Left kidney (tissue), 2 donors: Measurements from ENCODE around the gene NR1I3. TPM values are rescaled to one million over a fixed set of nuclear protein-coding genes. Genes with fewer than 3 reads are reported as not detected.

ENCODE experiments used
- DNase-seq: peaks from one replicate; pipeline ENCODE4 v3.0.0-alpha.2; 2013
- polyA plus RNA-seq: library from polyadenylated mRNA; unstranded; fragments of 120-200 nt; gene quantifications from one replicate; pipeline ENCODE4 v1.2.1, GENCODE V29; 2013; ENCODE audit not compliant: insufficient read length

NR1I3 gene
- polyA plus RNA-seq, 1 donor, result 3.6 TPM

GRCh38 chr1:161218301-161219077 lies 19.5 kb downstream of the NR1I3 start:
- DNase-seq, result no peak

GRCh38 chr1:161217831-161218230 lies 20.2 kb downstream of the NR1I3 start:
- DNase-seq, result no peak

GRCh38 chr1:161216945-161217712 lies 20.9 kb downstream of the NR1I3 start:
- no peak for DNase-seq

DNA sequence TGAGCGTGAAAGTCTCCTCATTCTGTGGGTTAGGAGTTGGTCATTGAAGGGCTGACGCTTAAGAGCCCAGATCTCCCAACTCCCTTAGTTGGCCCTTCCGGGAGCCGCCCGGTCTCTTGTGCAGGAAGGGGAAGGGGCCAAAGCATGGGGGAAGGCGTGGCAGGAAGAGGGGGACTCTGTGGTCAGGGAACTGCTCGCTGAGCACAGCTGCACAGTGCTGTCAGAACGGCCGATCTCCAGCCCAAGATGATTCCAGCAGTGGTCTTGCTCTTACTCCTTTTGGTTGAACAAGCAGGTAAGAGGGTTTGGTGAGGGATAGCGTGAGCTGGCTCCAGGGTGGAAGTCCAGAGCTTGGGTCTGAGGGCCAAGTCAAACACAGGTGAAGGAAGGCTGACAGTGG lies 22.9 kb downstream of the NR1I3 start, which contains the start of gene FCER1G:
TSS of gene FCER1G (plus strand) at position 220 of the 400 bp plus-strand sequence. CDS start at position 247, 27 bp downstream.
- DNase-seq, result no peak

- DNase-seq, result no peak
Measured at GRCh38 chr1:161214369-161214768, 23.6 kb downstream of the NR1I3 start.

GRCh38 chr1:161209790-161210409 lies 28.1 kb downstream of the NR1I3 start:
- DNase-seq, result no peak

- no peak for DNase-seq
Measured at GRCh38 chr1:161207173-161207572, 30.8 kb downstream of the NR1I3 start.

DNA sequence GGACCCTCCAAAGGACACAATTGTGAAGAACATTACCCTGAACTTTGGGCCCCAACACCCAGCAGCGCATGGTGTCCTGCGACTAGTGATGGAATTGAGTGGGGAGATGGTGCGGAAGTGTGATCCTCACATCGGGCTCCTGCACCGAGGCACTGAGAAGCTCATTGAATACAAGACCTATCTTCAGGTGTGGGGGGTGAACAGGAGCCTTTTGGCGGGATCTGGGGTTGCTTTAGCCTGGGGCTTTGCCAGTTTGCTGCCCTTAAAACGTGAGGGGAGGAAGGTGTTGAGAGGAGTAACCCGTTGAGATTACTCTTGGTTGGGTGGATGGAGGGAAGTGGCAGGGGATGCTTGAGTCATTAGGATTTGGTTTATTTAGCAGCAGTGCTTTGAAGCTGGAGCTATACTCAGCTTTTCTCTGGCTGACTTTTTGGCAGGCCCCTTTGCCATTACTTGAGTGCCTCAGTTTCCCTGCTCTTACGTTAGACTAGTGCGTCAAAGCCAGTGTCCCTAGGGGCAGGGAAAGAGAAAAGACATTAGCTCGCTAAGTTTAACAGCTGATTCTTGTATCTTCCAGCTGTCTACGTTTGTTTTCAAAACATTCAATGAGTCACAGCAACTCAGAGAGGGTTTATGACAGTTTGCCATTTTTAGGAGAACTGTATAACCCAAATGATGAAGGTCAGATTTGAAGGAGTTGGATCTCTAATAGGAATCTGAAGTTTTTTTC lies 31.4 kb downstream of the NR1I3 start:
- no peak for DNase-seq

DNA sequence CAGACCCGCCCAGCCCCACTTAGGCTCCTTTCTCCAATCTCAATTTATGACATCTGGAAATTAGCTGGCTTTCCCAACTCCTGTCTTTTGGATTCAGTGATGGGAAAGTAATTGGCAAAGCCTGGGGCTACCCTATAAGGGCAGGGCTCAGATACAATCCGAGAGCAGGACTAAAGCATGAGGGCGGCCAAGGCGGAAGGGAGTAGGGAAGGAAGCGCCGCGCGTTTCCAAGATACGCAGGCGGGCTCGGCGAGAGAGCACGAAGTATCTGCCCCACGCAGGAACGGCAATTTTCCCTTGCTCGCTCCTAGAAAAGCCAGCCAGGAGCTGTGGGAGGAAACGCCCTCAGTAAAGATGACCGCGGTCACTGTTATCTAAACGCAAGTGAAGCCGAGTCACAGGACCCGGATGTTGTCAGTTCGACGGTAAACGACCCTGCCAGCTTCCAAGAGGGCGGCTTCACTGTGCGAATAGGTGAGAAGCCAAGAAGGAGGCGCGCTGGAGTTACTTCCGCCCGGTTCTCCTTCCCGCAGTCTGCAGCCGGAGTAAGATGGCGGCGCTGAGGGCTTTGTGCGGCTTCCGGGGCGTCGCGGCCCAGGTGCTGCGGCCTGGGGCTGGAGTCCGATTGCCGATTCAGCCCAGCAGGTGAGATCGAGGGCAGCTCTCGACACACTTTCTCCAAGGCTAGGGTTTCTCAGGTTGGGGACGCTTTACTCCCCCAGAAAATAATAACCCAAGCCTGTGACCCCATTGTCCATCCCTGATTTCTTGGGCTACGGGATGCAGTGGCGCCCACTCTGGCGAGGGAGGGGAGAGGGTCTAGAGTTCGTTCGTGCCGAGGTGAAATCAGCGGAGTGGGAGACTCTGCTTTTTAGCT lies 35.9 kb downstream of the NR1I3 start, which contains the start of gene NDUFS2:
TSS of gene NDUFS2 (plus strand) at position 532 of the 877 bp plus-strand sequence. CDS start at position 551, 19 bp downstream.
- DNase-seq, result peak; percentile 99

DNA sequence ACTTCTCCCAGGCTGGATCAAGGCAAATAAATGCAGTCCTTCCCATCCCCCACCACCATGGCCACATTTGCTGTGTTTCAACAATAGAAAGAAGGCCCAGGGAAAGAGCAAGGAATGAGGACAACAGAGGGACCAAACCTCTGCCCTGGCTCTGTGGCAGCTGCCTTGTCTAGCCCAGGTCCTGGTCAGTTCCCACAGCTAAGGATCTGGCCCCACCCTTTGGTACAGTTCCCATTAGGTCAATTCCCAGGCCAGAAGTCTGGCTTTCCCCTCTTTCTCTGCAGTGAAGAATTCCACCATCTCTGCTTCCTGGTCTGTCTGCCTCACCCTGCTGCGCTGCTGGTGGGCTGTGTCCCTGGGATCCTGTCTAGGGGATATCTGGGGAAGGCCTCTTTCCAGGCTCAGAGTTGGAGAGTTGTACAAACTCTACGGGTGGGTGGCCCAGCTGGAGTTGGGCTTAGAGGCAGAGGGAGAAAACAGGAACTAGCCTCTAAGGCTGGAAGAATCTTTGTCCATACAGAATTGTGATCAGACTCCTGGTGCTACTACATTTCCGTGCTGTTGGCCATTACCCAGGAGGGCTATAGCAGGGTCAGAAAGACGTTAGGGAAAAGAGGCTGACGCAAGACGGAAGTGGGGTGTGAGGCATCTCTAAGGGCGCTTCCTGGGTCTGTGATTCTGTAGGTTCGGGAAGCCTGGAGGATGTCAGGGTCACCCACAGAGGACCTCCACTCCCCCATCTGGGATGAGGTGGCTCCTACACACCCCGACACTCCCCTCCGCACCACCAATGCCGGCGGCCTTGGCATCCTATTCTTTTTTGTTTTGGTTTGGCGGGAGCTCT lies 36.8 kb downstream of the NR1I3 start:
- DNase-seq, result no peak

DNA sequence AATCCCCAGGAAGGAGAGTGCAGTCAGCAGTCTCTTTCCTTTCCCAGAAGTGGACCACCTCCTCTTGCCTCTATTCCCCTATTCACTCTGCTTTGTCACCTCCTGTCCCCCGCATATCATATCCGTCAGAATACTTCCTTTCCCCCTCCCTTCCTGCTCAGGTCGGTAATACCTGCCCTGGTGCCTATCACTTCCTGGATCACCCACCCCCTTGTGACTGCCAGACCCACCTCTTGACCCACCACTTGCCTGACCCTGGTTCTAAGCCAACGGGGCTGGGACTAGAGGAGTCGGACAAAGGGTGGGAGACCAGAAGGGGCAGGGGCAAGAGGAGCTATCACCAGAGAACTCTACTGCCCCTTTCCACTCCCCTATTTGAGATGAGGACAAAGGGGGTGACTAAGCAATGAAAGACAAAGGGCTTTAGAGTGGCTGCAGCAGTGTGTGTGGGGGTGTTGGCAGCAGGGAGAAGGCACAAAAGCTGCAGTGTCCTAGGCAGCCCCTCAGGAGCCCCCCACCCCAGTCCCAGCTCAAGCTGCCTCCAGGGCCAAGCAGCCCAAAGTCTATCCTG lies 37.5 kb downstream of the NR1I3 start:
- DNase-seq, result no peak

GRCh38 chr1:161199506-161200139 lies 38.4 kb downstream of the NR1I3 start:
- DNase-seq, result no peak

DNA sequence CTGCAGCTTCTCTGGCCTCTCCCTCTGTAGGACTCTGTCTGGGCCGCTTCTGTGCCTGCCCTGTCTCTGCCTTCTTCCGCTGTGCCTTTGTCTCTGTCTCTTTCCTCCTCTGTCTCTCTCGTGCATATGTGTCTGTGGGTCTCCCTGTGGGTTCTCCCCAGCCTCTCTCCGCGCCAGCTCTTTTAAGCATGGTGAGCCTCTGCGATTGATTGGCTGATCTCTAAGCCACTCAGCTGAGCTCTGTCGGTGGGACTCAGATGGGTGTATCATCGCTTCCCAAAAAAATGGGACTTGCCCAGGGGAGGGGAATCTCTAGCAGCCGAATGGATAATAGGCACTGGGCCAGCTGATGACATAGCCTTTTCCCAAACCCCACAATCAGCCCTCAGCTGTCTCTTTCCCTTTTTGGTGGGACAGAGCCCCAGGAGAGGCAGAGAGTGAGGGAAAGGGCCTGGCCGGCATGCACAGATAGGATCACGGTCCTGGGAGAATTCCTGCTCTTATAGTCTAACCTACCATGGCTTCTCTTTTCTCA lies 39.0 kb downstream of the NR1I3 start, which contains the start of gene ADAMTS4:
TSS of gene ADAMTS4 (minus strand) at position 158 of the 535 bp plus-strand sequence. CDS start 427 bp downstream, outside the sequence.
- no peak for DNase-seq

DNA sequence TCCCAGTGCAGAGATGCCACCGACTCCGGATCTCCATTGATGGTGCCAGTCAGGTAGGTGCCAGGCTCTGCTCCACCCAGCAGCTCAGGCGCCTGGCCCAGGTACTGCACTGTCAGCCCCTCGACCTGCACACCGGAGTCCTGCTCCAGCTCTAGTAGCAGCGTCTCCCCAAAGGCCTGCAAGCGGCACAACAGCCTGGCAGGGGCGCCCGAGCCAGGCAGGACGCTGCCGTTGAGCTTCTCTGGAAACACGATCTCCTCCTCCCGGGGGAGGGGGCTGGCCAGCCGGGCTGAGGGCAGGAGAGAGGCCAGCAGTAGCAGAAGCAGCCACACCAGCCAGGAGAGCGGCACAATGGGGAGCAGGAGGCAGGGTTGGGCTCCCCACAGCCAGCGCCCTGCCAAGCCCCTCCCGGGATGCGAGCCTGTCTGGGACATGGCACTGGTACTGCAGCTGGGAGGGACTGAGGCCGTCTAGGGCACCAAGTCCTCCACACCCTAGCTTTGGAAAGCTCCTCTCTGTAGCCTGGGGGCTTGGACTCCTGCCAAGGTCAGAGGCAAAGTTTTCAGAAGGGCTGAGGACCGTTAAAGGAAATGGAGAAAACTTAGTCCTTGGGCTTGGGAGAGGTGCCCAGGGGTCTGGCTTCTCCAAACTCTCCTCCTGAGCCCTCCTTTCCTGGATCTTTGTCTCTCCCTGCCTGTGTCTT lies 39.7 kb downstream of the NR1I3 start:
- peak; percentile 70 for DNase-seq

- no peak for DNase-seq
Measured at GRCh38 chr1:161197560-161198193, 40.3 kb downstream of the NR1I3 start.

GRCh38 chr1:161196521-161197451 lies 41.2 kb downstream of the NR1I3 start:
- DNase-seq, result no peak
